ENCODE data around the gene RCSD1. TPM values are rescaled to one million over a fixed set of nuclear protein-coding genes. Genes with fewer than 3 reads are reported as not detected.
"Not testable (repeated sequence)": the region's sequence is repeated elsewhere in the genome, so short reads cannot be mapped to it uniquely, and the experiment has no call there.

RCSD1 gene
- total RNA-seq, 1 experiment from 2014 or later: 0.50 TPM

GRCh38 chr1:167718914-167719691 is 89.1 kb downstream of the RCSD1 start:
- H3K36me3 Mint-ChIP-seq: no peaks in the 10 kb centered on the region
- H3K4me1 Mint-ChIP-seq: peaks cover 39% of the 10 kb centered on the region
- CTCF ChIA-PET: no interaction called here
- H3K9me3 Mint-ChIP-seq: no peaks in the 10 kb centered on the region
- H3K27me3 Mint-ChIP-seq (ENCODE audit: low read depth): no peaks in the 10 kb centered on the region; the same call in 1 of the 2 replicates
- POLR2A ChIA-PET: no interaction called here
- peak overlapping the region; percentile 8; the same call in 1 of the 2 replicates for H3K4me3 Mint-ChIP-seq
- H3K27ac Mint-ChIP-seq: no peak overlapping the region
- ATAC-seq: no peak
- TF ChIP-seq ZBTB21 (CRISPR knock-in tag; IDR thresholded peaks at IDR 0.05; ENCODE audit: borderline replicate concordance): no peak
- TF ChIP-seq HMGA2 (CRISPR knock-in tag; IDR thresholded peaks at IDR 0.05): no peak
- no peak for TF ChIP-seq OVOL2 (CRISPR knock-in tag; IDR thresholded peaks at IDR 0.05; ENCODE audit: borderline replicate concordance)
- no peak for TF ChIP-seq ZNF263 (CRISPR knock-in tag; IDR thresholded peaks at IDR 0.05; ENCODE audit: low read depth)
- no peak for TF ChIP-seq CDX4 (CRISPR knock-in tag; IDR thresholded peaks at IDR 0.05; ENCODE audit: borderline replicate concordance)
- no peak for TF ChIP-seq JUN (CRISPR knock-in tag; IDR thresholded peaks at IDR 0.05)
- no peak for TF ChIP-seq NFE2L1 (CRISPR knock-in tag; IDR thresholded peaks at IDR 0.05)
- no peak for TF ChIP-seq MXD4 (CRISPR knock-in tag; IDR thresholded peaks at IDR 0.05; ENCODE audit: borderline replicate concordance)
- TF ChIP-seq, protein P1, sequence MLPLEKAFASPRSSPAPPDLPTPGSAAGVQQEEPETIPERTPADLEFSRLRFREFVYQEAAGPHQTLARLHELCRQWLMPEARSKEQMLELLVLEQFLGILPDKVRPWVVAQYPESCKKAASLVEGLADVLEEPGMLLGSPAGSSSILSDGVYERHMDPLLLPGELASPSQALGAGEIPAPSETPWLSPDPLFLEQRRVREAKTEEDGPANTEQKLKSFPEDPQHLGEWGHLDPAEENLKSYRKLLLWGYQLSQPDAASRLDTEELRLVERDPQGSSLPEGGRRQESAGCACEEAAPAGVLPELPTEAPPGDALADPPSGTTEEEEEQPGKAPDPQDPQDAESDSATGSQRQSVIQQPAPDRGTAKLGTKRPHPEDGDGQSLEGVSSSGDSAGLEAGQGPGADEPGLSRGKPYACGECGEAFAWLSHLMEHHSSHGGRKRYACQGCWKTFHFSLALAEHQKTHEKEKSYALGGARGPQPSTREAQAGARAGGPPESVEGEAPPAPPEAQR (CRISPR knock-in tag; IDR thresholded peaks at IDR 0.05): no peak
- no peak for DNase-seq (ENCODE audit: low spot score)

GRCh38 chr1:167719715-167720421 is 89.8 kb downstream of the RCSD1 start:
- ATAC-seq; H3K9me3 Mint-ChIP-seq; CTCF ChIA-PET; H3K36me3 Mint-ChIP-seq; H3K27me3 Mint-ChIP-seq (ENCODE audit: low read depth); DNase-seq (ENCODE audit: low spot score): not testable (repeated sequence)
- Mint-ChIP-seq H3K27ac (peak overlapping the region; percentile 29; the same call in 1 of the 2 replicates), H3K4me3 (peak overlapping the region; percentile 8; the same call in 1 of the 2 replicates), H3K4me1 (peaks cover 45% of the 10 kb centered on the region)
- POLR2A ChIA-PET: interaction anchor here (0.6 kb wide), 1 partner anchor 213 kb away, joined by 3 read pairs; no protein-coding TSS in a partner anchor

DNA sequence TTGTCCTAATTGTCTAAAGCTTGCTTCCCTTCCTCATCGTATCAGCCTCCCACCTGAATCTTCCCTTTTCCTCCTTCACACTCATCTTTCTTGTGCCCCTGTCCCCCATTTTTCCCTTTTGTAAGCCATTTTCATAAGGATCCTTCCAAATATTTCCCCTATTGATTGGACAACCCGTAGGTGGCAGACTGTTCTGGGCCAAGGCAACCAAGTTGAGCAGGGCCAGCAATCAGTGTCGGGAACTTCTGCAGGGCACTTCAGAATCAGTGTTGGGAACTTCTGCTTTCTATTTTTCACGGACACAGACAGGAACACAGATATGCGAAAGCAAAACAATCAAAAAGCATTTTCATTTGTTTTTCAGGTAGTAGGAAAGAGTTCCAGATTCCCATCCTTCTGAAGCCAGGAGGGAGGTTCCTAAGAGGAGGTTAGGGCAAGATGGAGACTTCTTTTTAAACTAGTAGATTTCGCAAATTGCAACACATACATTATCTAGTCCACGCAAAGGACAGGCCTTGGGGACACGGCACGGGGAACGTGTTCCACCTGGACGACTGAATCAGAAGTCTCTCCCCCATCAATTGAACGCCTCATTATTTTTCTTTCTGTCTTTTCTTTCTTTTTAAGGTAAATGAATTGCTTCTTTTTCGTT is 91.1 kb downstream of the RCSD1 start:
- POLR2A ChIA-PET: no interaction called here
- TF ChIP-seq NFYB (CRISPR knock-in tag; conservative IDR thresholded peaks at IDR 0.05; ENCODE audit: low read depth) (no peak), ESRRA (CRISPR knock-in tag; IDR thresholded peaks at IDR 0.05; ENCODE audit: borderline replicate concordance) (no peak), ZBTB21 (CRISPR knock-in tag; IDR thresholded peaks at IDR 0.05; ENCODE audit: borderline replicate concordance) (no peak), ARID4B (CRISPR knock-in tag; IDR thresholded peaks at IDR 0.05; ENCODE audit: borderline replicate concordance) (no peak), JAZF1 (CRISPR knock-in tag; IDR thresholded peaks at IDR 0.05) (no peak), ZNF532 (CRISPR knock-in tag; IDR thresholded peaks at IDR 0.05; ENCODE audit: borderline replicate concordance) (no peak)
- TF ChIP-seq, protein P2, sequence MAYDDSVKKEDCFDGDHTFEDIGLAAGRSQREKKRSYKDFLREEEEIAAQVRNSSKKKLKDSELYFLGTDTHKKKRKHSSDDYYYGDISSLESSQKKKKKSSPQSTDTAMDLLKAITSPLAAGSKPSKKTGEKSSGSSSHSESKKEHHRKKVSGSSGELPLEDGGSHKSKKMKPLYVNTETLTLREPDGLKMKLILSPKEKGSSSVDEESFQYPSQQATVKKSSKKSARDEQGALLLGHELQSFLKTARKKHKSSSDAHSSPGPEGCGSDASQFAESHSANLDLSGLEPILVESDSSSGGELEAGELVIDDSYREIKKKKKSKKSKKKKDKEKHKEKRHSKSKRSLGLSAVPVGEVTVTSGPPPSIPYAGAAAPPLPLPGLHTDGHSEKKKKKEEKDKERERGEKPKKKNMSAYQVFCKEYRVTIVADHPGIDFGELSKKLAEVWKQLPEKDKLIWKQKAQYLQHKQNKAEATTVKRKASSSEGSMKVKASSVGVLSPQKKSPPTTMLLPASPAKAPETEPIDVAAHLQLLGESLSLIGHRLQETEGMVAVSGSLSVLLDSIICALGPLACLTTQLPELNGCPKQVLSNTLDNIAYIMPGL (CRISPR knock-in tag; IDR thresholded peaks at IDR 0.05): no peak

More for the DNA sequence above, 91.1 kb downstream of the RCSD1 start:
- peak overlapping the region; percentile 81 for H3K4me3 Mint-ChIP-seq
- ATAC-seq: no peak
- no peaks in the 10 kb centered on the region for H3K9me3 Mint-ChIP-seq
- H3K4me1 Mint-ChIP-seq: peaks cover 51% of the 10 kb centered on the region
- peak overlapping the region; percentile 12 for H3K27ac Mint-ChIP-seq
- CTCF ChIA-PET: interaction anchor here (0.9 to 1.3 kb wide), 4 partner anchors 76 to 501 kb away, joined by 3 to 4 read pairs (median 4); partner anchors contain the start of gene POU2F1
- no peak for DNase-seq (ENCODE audit: low spot score)
- H3K27me3 Mint-ChIP-seq (ENCODE audit: low read depth): no peaks in the 10 kb centered on the region
- peaks cover 5% of the 10 kb centered on the region; the same call in 1 of the 2 replicates for H3K36me3 Mint-ChIP-seq

Data from WTC11 (cell line).